GM18519 (cell line): ENCODE results near the gene NFATC4.
"Not testable (repeated sequence)": the region's sequence is repeated elsewhere in the genome, so short reads cannot be mapped to it uniquely, and the experiment has no call there.

ENCODE experiments used
- ATAC-seq: cut with Tn5 transposase; IDR thresholded peaks from one replicate; pipeline ENCODE4 v1.9.1; 2021; ENCODE audit warnings: mild to moderate bottlenecking, moderate library complexity; ENCODE audit not compliant: unreplicated experiment, low FRiP score

The NFATC4 gene

DNA sequence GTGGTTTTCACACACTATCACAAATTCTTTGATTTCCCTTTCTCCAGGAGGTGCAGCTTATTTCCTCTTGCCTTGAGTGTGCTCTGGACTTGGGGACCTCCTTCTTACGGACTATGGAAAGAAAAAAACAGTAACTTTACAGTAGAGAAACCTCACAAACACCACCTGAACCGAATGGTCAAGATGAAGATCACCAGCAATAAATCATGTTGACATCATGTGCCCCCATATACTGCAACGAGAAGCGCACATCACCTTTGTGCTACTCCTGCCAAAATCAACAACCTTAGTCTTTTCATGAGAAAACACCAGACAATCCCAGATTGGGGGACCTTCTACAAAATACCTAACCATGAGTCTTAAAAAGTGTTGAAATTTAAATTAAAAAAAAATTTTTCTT, 17.5 kb downstream of the NFATC4 start:
- no peak for ATAC-seq

DNA sequence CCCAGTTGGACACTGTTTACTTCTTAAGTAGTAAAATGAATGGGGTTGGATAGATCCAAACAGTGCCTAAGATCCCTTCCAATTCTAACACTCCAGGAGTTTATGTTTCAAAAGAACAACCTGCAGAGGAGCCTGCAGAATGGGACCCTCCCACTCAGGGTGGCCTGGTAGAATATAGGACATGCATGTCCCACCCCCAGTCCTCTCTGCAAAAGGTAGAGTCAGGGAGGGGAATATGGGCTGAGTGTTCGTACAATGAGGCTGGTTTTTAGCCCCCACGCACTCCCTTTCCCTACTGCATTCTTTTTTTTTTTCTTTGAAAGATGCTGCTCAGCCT, 19.0 kb downstream of the NFATC4 start:
- no peak for ATAC-seq

DNA sequence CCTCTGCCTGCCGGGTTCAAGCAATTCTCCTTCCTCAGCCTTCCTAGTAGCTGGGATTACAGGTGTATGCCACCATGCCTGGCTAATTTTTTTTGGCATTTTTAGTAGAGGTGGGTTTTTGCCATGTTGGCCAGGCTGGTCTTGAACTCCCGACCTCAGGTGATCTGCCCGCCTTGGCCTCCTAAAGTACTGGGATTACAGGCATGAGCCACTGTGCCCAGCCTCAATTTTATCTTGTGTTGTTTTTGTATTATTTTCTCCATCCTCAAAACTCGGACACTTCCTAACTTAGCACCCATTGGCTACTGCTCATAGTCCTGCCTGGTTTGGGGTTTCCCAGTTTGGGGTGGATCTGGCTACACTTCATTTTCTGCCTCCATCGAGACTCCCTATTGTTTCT, 19.6 kb downstream of the NFATC4 start:
- ATAC-seq: not testable (repeated sequence)

DNA sequence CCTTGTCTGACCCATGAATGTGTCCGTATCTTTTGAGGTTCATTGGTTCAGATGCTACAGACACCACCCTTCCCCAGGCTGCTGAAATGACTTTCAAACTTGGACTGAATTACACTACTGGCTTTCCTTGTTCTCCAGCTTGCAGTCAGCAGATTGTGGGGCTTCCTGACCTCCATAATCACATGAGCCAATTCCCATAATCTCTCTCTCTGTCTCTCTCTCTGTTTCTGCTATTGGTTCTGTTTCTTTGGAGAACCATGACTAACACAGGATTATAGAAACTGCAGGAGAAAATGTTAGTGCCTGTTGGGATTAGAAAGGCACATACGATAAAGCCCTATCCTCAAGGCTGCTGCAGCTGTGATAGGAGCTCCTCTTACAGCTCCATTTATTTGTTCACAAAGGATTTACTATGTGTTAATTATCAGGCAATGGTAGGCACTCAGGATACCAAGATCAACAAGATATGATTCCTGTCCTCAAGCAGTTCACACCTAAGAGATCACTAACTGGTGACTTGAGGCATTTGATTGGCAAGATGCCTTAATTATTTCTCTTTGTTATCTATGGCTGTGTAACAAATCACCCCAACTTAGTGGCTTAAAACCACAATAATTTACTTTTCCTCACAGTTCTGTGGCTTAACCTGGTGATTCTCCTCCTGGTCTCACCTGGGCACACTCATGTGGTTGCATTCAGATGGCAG, 20.6 kb downstream of the NFATC4 start:
- ATAC-seq: no peak

DNA sequence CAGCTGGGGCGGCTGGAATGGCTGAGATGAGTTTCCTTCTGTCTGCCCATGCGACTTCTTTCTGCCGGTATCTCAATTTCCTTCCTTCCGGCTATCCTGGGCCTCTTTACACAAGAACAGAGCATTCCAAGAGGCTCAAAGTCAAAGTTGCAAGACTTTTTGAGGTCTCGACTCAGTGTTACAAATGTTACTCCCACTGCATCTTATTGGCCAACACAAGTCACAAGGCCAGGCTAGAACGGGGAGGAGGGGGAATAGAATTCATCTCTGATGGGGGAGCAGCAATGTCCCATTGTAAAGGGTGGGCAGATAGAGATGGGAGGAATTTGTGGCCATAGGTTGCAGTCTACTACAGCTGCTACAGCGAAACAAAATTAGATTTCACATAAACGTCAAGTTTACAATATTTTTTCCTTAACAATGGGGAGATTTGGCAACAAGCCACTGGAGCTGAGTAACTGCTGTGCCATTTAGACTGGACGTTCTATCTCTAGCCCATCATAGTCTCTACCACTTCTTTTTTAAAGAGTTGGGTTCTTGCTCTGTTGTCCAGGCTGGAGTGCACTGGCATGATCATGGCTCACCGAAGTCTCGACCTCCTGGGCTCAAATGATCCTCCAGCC, 21.4 kb downstream of the NFATC4 start:
- ATAC-seq: no peak

DNA sequence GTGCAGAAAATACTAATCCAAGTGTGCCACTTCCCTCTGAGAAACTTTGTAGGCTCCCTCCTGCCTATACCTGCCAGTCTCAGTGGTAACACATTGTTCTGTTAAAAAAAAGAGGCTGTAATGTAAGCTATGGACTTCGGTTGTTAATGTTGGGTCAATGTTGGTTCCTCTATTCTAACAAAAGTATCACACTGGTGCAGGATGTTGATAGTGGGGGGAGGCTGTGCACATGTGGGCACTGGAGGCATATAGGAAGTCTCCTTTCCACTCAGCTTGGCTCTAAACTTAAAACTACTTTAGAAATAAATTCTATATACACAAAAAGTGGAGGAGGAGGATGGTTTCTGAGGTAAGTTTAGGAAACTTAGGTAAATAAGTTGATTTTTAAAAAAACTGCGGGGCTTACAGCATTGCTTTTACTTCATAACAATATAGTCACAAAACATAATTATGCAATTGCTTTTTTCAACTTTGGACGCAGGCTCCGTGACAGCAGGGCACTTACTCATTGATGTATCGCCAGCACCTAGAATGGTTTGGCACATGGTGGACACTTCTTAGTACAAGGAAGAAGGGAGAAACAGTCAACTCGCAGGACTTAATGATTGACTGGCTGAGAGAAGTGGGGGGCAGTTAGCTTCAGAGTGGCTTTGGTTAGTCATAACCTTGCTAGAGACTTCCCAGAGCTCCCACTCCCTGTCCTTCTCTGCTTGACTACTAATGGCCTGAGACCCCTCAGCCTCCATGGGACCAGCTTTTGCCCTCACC, 22.9 kb downstream of the NFATC4 start:
- ATAC-seq: no peak

DNA sequence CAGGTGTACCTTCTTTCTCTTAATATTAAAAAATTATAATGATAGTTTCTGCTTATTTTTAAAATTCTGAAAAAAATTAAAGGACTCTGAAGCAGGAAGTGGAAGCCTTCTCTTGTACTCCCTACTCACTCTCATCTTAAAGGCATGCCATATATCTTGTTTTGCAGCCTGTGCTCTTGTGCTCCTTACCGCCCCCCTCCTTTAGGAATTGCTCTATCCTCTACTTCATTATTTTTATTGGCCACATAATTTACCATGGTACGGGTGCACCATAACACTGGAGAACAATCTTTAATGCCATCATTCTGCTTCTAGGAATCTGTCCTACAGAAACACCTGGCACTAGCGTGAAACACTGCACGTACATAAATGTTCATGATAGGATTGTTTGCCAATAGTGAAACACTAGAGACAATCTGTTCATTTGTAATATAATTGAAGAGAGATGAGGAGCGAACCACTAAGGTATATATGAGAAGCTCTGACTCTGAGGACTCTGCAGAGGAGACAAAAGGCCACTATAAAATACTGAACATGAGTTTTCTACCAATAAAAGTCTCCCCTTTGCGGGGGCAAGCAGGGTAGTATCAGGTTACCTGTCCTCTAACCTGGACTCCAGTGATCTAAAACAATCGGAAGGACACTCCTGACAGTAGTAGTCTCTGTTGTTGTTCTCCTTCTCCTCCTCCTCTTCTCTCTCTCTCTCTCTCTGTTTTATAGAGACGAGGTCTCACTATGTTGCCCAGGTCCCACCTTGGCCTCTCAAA, 24.5 kb downstream of the NFATC4 start:
- no peak for ATAC-seq

DNA sequence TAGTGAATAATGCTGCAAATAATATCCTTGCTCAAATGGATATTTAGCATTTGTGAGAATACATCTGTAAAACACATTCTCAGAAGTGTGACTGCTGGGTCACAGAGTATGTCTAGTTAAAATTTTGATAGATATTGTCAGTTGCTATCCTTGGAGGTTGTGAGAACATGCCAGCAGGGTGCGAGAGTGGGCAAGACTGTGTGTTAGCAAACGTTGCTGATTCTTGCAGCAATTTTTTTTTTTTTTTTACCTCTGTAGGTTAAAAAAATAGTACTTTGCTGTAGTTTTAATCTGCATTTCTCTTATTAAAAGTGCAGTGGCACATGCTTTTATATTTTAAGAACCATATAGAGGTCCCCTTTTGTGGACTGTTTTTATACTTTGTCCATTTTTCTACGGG, 26.3 kb downstream of the NFATC4 start:
- no peak for ATAC-seq

DNA sequence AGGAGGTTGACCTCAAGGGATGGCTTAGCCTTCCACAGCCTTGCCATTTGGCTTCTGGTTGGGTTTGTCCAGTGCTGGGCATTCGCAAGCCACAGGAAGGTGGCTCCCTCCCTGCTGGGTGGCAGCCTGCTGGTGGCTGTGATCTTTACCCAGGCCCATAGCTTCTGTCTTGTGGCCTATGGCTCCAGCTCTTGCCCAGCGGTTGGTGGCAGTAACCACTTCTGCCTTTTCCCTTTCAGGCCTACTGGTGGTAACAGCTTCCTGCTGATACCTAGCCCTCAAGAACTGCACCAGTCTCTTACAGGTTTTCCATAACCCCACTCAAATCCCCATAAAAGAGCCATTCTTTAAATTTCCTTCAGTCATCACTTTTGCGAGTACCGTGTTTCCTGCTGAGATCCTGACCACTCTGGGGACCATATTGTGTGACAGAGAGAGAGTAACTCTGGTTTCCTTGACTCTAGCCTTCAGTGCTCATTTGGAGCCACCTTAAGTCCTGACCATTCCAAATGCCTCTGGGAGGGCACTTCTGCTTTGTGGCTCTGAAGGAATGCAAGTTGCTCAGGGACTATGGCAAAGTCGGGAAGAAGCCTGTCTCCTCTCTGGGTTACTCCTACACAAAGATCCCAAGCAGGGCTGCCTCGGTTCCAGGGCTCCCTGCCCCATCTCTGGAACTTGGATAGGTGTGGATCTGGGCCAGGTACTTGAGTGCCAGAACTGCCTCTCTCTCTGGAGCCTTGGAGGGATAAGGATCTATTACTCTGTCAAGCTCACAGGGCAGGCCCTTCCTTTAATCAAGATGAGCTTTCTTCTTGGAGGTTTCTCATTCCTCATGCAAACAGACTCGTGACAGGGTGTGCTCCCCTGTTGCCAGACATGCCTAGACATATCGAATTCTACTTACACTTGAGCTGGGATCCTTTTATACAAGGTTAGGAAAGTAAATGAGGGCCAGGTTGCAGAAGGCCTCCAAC, 27.9 kb downstream of the NFATC4 start:
- ATAC-seq: no peak

DNA sequence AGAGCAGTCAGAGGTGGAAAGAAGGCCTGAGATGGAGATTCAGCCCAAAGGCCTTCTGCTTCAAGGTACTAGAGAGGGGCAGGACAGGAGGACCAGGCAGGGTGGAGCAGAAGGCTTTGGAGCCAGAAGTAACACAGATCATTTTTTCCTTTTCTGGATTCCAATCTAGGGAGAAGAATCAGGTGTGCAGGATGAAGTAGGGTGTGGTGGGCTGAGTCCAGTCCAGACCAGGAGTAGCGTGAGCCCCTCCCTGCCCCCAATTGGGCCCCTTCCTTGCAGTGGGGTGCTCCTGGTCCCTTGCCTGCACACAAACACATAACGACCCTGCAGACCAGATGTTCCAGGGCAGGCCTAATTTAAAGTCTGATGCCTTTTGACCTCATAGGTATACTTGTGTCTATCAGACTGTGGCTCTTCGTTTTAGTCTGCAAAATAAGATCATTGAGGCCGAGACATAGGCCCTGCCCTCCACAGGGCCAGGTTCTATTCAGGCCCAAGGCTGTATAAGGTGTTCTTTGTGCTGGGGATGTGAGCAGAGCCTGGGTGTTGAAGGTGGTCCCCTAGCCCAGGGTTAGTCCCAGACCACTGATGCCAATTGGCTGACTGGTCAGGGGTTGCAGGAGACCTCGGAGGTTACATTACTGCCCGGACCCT, 29.8 kb downstream of the NFATC4 start:
- ATAC-seq: no peak

DNA sequence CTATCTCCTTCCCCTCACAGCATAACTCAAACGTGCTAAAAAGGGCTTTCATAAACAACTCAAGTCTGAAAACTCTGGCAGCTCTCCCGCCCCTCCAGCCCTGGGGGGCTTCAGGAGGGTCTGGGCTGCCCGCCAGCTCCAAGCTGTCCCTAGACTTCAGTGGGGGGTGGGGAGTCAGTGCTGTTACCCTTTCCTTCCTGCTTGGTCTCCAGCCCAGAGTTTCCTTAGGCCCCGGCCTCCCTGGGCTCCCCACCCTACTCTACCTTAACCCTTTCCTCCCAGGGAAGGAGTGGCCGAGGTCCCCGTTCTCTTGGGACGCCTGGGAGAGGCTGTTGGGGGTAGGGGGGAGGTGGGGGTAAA, 30.3 kb downstream of the NFATC4 start:
- no peak for ATAC-seq

DNA sequence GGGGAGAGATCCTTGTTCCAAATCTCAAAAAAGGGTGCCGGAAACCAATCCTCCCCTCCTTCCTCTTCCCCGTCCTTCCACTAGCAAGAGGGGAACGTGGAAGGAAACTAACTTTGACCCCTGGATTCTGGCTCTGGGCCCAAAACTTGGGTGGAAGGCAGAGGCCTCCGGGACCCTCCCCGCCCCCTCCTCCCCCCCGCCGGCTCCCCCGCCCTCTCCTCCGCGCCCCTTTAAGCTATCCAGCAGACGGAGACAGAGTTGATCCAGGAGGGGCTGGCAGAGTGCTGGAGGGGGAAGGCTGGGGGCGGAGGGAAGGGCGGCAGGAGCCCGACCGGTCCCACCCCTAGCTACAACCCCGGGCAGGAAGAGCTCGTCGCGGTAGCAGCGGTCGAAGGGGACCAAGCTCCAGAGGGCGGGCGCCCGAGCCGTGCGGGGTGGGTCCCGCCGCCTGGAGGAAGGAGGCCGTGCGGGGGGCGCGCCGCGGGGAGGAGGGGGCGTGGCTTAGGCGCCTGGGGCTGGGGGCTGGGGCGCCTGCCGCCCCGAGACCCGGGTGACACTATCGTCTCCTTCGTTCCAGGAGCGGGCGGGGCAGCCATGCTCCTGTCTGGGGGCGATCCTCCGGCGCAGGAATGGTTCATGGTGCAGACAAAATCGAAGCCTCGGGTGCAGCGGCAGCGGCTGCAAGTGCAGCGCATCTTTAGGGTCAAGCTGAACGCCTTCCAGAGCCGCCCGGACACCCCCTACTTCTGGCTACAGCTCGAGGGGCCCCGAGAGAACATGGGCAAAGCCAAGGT, 30.9 kb downstream of the NFATC4 start, which contains the start of gene NYNRIN:
Gene NYNRIN (plus strand): TSS at position 351 of the 794 bp plus-strand sequence. CDS start 244 bp downstream, at position 595.
- ATAC-seq: no peak

DNA sequence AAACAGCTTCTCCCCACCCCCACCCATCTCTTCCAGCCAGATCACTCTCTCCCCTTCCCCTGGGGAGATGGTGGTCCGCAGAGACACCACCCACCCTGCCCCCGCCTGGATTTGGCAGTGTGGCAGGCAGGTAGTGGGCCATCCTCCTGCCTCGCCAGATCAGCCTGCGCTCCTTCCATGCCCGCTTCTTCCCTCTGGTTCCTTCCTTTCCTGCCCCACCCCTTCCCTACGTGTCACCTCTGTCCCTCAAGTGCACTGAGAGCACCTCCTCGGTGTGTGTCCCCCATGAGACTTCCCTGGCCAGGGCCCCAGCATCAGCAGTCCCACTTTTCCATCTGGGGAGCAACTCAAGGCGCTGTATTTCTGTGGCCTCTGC, 31.5 kb downstream of the NFATC4 start:
- no peak for ATAC-seq

DNA sequence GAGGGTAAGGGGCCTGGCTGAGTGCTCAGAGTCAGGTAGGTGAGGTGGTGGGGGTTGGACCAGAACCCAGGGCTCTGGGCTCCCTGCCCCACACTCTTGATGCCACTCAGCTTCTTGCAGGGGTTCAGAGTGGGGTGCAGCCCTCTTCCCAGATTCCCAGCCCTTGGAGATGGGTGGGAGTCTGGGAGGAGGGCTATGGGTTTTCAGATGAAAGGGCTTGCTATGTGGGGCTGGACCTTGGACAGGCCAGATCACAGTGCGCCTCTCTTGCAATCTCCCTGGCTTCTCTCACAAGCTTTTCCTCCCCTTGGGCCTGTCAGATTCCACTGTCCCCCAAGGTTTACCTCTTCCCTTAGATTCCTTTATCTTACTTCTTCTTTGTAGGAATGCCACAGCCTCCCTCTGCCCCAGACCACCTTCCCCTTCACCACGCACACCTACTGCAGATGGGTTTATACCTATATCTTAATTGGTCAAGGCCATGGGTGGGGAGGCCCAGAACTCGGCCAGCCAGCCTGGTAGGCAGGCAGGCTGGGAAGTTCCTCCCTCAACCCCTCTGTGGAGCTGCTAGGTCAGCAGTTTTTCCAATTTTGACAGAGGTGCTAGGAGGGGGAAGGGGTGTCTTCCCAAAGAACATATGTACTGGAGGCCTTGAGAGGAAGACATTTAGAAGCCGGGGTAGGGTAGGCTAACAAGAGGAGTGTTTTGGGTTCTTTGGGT, 32.2 kb downstream of the NFATC4 start:
- ATAC-seq: no peak

DNA sequence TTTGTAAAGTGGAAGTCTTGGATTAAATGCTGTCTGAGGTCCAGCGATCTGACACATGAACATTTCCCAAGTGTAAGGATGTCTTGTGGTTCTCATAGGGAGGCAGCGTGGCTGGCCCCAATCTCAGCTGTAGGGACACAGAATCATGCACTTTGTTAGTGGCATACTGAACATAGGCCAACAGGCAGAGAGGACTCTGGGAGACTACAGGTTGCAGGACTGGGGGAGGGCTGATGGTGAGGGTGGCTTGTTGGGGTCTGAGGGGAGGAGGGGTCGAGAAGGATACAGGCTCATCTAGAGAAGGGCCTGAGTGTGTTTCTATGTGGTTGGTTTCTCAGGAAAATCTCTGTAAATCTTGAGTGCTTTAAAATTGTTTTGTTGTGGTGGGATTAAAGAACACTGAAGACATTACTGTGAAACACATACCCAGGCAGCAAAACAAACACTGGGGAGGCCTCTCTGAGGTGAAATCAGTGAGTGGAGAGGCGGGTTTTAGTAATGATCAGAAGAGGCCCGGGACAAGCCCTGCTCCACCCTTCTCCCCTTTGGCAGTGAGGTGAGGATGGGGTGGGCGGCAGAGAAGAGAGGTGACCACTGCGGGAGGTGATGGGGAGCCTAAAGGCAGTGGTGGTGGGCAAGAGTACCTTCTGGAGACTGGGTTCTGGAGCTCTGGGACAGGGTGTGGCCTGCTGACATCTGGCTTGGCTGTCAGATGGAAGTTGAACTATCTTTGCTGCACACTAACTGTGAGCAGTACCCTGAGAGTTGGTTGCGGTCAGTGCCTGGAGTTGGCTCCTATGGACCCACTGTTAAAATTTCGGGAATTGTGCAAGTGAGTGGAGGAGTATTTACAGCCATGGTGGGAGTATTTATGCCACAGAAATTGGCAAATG, 34.1 kb downstream of the NFATC4 start:
- no peak for ATAC-seq

DNA sequence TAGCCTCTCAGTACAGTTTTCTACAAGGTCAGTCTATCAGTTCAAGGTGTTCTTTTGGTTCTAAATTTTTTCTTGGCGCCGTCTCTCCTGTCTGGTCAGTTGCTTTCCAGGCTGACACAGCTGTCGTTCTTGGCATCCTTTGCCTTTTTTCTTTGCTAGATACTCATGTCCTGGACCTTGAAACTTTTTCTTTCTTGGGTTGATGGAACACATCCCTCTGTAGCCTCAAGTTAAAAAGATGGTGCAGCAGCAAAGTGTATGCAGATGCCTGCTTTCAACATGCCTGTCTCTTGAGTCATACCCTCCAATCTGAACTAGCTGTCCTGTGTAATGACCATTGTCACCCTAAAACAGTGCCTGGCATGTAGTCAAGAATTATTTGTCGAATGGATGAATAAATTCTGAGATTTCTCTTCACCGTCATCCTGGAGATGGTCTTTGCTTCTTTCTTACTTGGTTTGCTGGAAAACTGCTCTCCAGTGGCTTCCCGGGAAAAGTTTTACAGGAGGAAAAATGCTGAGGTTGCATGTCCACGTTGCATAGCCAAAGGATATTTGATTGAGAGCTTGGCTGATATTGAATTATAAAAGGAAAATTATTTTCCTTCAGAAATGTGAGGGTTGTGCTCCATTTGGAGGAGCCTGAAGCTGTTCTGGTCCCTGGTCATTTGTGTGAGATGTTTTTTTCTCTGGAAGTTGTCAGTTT, 35.5 kb downstream of the NFATC4 start:
- ATAC-seq: no peak
